Activated CD4-positive, alpha-beta T cell treated with anti-CD3 and anti-CD28 coated beads, Interleukin-2, Interleukin-4, amounts not matched to agents 100 ng/mL and 50 ng/mL, durations not matched to agents 16 hours and 8 hours (primary cell): ENCODE data around the gene HELB.

Experiments used
- DNase-seq: peaks from one replicate; pipeline ENCODE4 v3.0.0-alpha.2; 2020; ENCODE audit warnings: low spot score

Gene HELB

GRCh38 chr12:66361703-66362102 is 59.4 kb downstream of the HELB start:
- no peak for DNase-seq

GRCh38 chr12:66365718-66366490 is 63.6 kb downstream of the HELB start:
- DNase-seq, result no peak

GRCh38 chr12:66367015-66367667 is 64.8 kb downstream of the HELB start:
- no peak for DNase-seq

GRCh38 chr12:66371982-66372381 is 69.7 kb downstream of the HELB start:
- DNase-seq, result no peak

- no peak for DNase-seq
Measured at GRCh38 chr12:66375560-66375959, 73.3 kb downstream of the HELB start.

- no peak for DNase-seq
Measured at GRCh38 chr12:66379616-66380015, 77.3 kb downstream of the HELB start.

GRCh38 chr12:66380769-66381535 is 78.7 kb downstream of the HELB start:
- no peak for DNase-seq

- no peak for DNase-seq
Measured at GRCh38 chr12:66387117-66387516, 84.8 kb downstream of the HELB start.
